ENCODE measurements around the gene TESK2. TPM values are rescaled to one million over a fixed set of nuclear protein-coding genes. Genes with fewer than 3 reads are reported as not detected.

TESK2 gene
- total and polyA plus RNA-seq, 2 of the 8 experiments (the other 6 are each of a cell fraction or from before 2014, with no cell fraction given) = 10.8 to 12.6 TPM

DNA sequence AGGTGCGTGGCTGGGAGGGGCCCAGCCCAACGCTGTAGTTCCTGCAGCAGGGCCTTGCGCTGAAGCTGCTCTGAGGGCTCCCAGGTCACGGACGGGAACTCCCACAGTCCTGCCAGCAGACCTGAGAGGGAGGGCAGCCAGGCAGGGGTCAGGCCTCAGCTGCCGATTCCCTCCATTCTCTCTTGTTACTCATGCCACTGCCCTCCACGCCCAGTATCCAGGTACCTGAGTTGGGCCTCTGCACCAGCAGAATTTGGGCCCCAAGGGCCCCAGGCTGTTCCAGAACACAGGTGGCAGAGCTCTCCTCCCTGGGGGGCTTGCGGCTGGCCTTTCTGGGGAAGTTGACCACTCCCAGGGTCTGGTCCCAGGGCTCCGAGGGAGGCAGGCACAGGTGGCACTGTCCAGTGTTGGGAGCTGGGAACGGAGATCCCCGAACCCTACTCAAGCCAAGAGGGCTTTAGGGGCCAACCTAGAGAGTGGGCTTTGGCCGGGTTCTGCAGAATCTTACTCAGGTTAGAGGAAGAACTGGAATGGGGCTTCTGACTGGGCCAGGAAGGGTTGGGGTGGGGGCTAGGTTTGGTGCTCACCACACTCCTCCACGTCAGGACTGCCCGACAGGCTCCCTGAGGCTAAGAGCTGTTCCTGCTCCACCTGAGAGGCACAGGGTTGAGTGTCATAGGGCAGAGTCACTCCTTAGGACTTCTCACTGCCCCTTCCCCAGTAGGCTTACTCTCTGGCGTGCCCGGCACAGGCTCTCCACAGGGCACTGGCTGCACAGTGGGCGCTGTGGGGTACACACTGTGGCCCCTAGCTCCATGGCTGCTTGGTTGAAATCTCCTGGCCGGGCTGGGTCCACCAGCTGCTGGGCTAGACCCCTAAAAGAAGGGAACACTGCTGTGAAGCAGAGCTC, 159.3 kb downstream of the TESK2 start (continued):
- TF ChIP-seq JUND (IDR thresholded peaks at IDR 0.05; ENCODE audit: low read length) (no peak), CREB1 (IDR thresholded peaks at IDR 0.05) (no peak), SUZ12 (IDR thresholded peaks at IDR 0.05; ENCODE audit: low read length) (no peak), KDM4A (IDR thresholded peaks at IDR 0.05; ENCODE audit: low read depth, low read length, severe bottlenecking) (no peak), RFX5 (IDR thresholded peaks at IDR 0.05; ENCODE audit: borderline replicate concordance, low read depth, low read length) (no peak)
